GM12878 (cell line): ENCODE results near the gene PDZRN4. TPM values are rescaled to one million over a fixed set of nuclear protein-coding genes. Genes with fewer than 3 reads are reported as not detected.

Experiments
- ATAC-seq: fragments of 200-7000 bp; cut with Tn5 transposase; 3 replicates; pipeline ENCODE4 v1.9.1; 2020; ENCODE audit warnings: mild to moderate bottlenecking, moderate library complexity
- BruUV-seq: library from RNA; stranded (reverse); fragments of 400-500 nt; replicated peaks from 2 replicates; lab custom pipeline; 2021; lab: Mats Ljungman, UMichigan
- CTCF ChIA-PET: fragments of 300-600 bp; sonication (Branson Sonifier 250); formaldehyde crosslinking; extraction: SDS; loops from one replicate; lab custom pipeline; 2021; ENCODE audit warnings: inconsistent platforms; lab: Yijun Ruan, JAX
- POLR2A ChIA-PET: fragments of 350-600 bp; formaldehyde crosslinking; extraction: SDS; loops from one replicate; lab custom pipeline; 2021; ENCODE audit warnings: inconsistent platforms; lab: Charles Lee
- RAD21 ChIA-PET: fragments of 300-600 bp; sonication (Branson Sonifier 250); formaldehyde crosslinking; loops from one replicate; lab custom pipeline; 2023; ENCODE audit warnings: antibody characterized with exemption; ENCODE audit not compliant: unreplicated experiment; lab: Charles Lee
- SMC1A ChIA-PET: fragments of 300-600 bp; sonication (Branson Sonifier 250); formaldehyde crosslinking; loops from one replicate; lab custom pipeline; 2023; ENCODE audit not compliant: unreplicated experiment, uncharacterized antibody; lab: Charles Lee
- DNase-seq: peaks from one replicate; pipeline ENCODE4 v3.0.0-alpha.2; 2011; ENCODE audit warnings: low read depth, low spot score
- FAIRE-seq: peaks from 3 replicates; lab custom pipeline; 2011; peaks lifted over from hg19 to GRCh38; lab: Jason Lieb, UNC
- H2AFZ ChIP-seq: 2 replicates; pipeline ENCODE4 v1.6.0; 2011; ENCODE audit warnings: low read depth, low read length, control low read depth; ENCODE audit not compliant: control insufficient read depth
- H3K27ac ChIP-seq: 2 replicates; pipeline ENCODE4 v1.5.1; 2011; ENCODE audit warnings: control low read depth; ENCODE audit not compliant: control insufficient read depth, insufficient read depth
- H3K27me3 ChIP-seq, 2 experiments: replicated peaks in 1 of 2; 2 replicates each; pipeline versions ENCODE4 v1.6.0 to v1.6.1; 2011; ENCODE audit warnings: low read length in 1 of 2; ENCODE audit not compliant: control insufficient read depth in 2 of 2, insufficient read depth in 2 of 2
- H3K36me3 ChIP-seq, 2 experiments: 2 replicates each; pipeline ENCODE4 v1.5.1; 2011; ENCODE audit warnings: low read length in 1 of 2; ENCODE audit not compliant: control insufficient read depth in 2 of 2, insufficient read depth in 2 of 2
- H3K4me1 ChIP-seq: 2 replicates; pipeline ENCODE4 v1.6.1; 2011; ENCODE audit warnings: mild to moderate bottlenecking, low read length, moderate library complexity, mixed read lengths; ENCODE audit not compliant: control insufficient read depth, insufficient read depth
- H3K4me2 ChIP-seq: 2 replicates; pipeline ENCODE4 v1.6.0; 2011; ENCODE audit warnings: control low read depth; ENCODE audit not compliant: control insufficient read depth, insufficient read depth
- H3K4me3 ChIP-seq: fragments of 200-600 bp; sonication (generic); 2 replicates; pipeline ENCODE4 v1.5.1; 2016
- H3K79me2 ChIP-seq: 2 replicates; pipeline ENCODE4 v1.6.0; 2011; ENCODE audit warnings: low read length; ENCODE audit not compliant: control insufficient read depth, insufficient read depth
- H3K9ac ChIP-seq: 2 replicates; pipeline ENCODE4 v1.8.0; 2011; ENCODE audit warnings: low read length, control low read depth, mixed read lengths; ENCODE audit not compliant: control insufficient read depth, insufficient read depth
- H3K9me3 ChIP-seq: replicated peaks from 3 replicates; pipeline ENCODE4 v1.5.1; 2011; ENCODE audit warnings: mild to moderate bottlenecking, low read length; ENCODE audit not compliant: control insufficient read depth, insufficient read depth
- H4K20me1 ChIP-seq: 2 replicates; pipeline ENCODE4 v1.6.0; 2011; ENCODE audit not compliant: control insufficient read depth, insufficient read depth
- CEBPB ChIP-seq, 2 experiments: fragments of 150-350 bp in 1 of 2; IDR thresholded peaks; 2 replicates each; pipeline ENCODE4 v1.6.1; 2012 to 2014; ENCODE audit warnings: low read depth in 2 of 2, low read length in 2 of 2, borderline replicate concordance in 1 of 2, inconsistent platforms in 1 of 2
- CREB1 ChIP-seq: IDR thresholded peaks from 2 replicates; pipeline ENCODE4 v1.6.1; 2012; ENCODE audit warnings: low read depth, mild to moderate bottlenecking, inconsistent platforms
- EGR1 ChIP-seq, 2 experiments: IDR thresholded peaks; 1 replicate in 1 of 2; 2 replicates in 1 of 2; pipeline ENCODE4 v1.6.1; 2011 to 2012; ENCODE audit warnings: low read depth in 2 of 2, low read length in 2 of 2, borderline replicate concordance in 1 of 2, mild to moderate bottlenecking in 1 of 2, moderate library complexity in 1 of 2
- JUNB ChIP-seq: IDR thresholded peaks from 2 replicates; pipeline ENCODE4 v1.6.1; 2016; ENCODE audit warnings: antibody characterized with exemption, mild to moderate bottlenecking
- MTA3 ChIP-seq: IDR thresholded peaks from 2 replicates; pipeline ENCODE4 v1.6.1; 2012; ENCODE audit warnings: low read length, inconsistent platforms, borderline replicate concordance
- PAX5 ChIP-seq: IDR thresholded peaks from 2 replicates; pipeline ENCODE4 v1.6.1; 2011; ENCODE audit warnings: low read depth, low read length, borderline replicate concordance
- SIN3A ChIP-seq: IDR thresholded peaks from 2 replicates; pipeline ENCODE4 v1.6.1; 2012; ENCODE audit warnings: low read depth, low read length, improper control_type of control experiment
- TCF3 ChIP-seq: IDR thresholded peaks from 2 replicates; pipeline ENCODE4 v1.6.1; 2012; ENCODE audit warnings: low read depth, mild to moderate bottlenecking, low read length, borderline replicate concordance; ENCODE audit not compliant: insufficient read depth
- ZBTB4 ChIP-seq: fragments of 450-650 bp; formaldehyde crosslinking; IDR thresholded peaks from 2 replicates; pipeline ENCODE4 v1.4.0; 2022; ENCODE audit warnings: mild to moderate bottlenecking, moderate library complexity
- ZBTB40 ChIP-seq: fragments of 450-650 bp; IDR thresholded peaks from 2 replicates; pipeline ENCODE4 v1.6.1; 2016; ENCODE audit warnings: mild to moderate bottlenecking, moderate library complexity, borderline replicate concordance
- ZNF217 ChIP-seq: fragments of 450-650 bp; IDR thresholded peaks from 2 replicates; pipeline ENCODE4 v1.6.1; 2017; ENCODE audit warnings: antibody characterized with exemption, mild to moderate bottlenecking
- WGBS: methylation state at CpG from one replicate; pipeline ENCODE4 v1.1.6; 2016; ENCODE audit warnings: low lambda C conversion rate; ENCODE audit not compliant: insufficient replicate concordance, insufficient coverage; ENCODE audit errors: missing lambda C conversion rate; 5-methylcytosine and 5-hydroxymethylcytosine counted together
- in situ Hi-C: fragments of 300-500 bp; cut with MboI; formaldehyde crosslinking; loops from 9 replicates; pipeline ENCODE4 v1.14.3; 2018; ENCODE audit warnings: mixed read lengths
- intact Hi-C: fragments of 100-400 bp; cut with micrococcal nuclease; formaldehyde crosslinking; loops from one replicate; pipeline ENCODE4 v1.14.2; 2022; ENCODE audit not compliant: unreplicated experiment
- polyA plus RNA-seq, 11 experiments: library from polyadenylated mRNA; depleted of rRNA in 4 of 11; unstranded in 6 of 11; stranded (reverse) in 5 of 11; fragments of >200 nt; fragmentation: Nextera tagmentation in 4 of 11; fragmentation: Illumina TruSeq in 1 of 11; extraction: Ambion mirVana in 4 of 11; extraction: Trizol in 1 of 11; gene quantifications; 1 replicate in 1 of 11; 2 replicates in 10 of 11; pipeline versions ENCODE4 v1.2.1 to v1.2.3, GENCODE V29; 2011 to 2016; ENCODE audit warnings: inconsistent platforms in 2 of 11, missing spikeins in 2 of 11, low read depth in 1 of 11
- total RNA-seq, 4 experiments: library from RNA; depleted of rRNA in 3 of 4; stranded (reverse); fragments of >200 nt in 3 of 4; fragmentation: Illumina TruSeq in 1 of 4; extraction: Trizol in 1 of 4; gene quantifications; 2 replicates each; pipeline versions ENCODE4 v1.2.1 to v1.2.3, GENCODE V29; 2013 to 2021
- TF ChIP-seq, protein P1 (sequence below): fragments of 450-650 bp; IDR thresholded peaks from 2 replicates; pipeline ENCODE4 v1.6.1; 2017; ENCODE audit warnings: mild to moderate bottlenecking, low read depth, inconsistent platforms; ENCODE audit not compliant: poor library complexity, severe bottlenecking
- TF ChIP-seq, protein P2 (sequence below): fragments of 150-350 bp; IDR thresholded peaks from 2 replicates; pipeline ENCODE4 v1.6.1; 2014; ENCODE audit warnings: mild to moderate bottlenecking, low read depth, low read length

PDZRN4 gene
- total and polyA plus RNA-seq, 10 of the 15 experiments (the other 5 are each of a cell fraction or from before 2014, with no cell fraction given): 0.03 TPM; not detected in 9

- Histone ChIP-seq H3K9ac (no peak overlapping the region), H2AFZ (no peak overlapping the region), H3K9me3 (no peaks in the 10 kb centered on the region), H4K20me1 (no peaks in the 10 kb centered on the region), H3K27me3 (no peaks in the 10 kb centered on the region), H3K4me1 (no peaks in the 10 kb centered on the region), H3K36me3 (no peaks in the 10 kb centered on the region), H3K4me3 (no peak overlapping the region), H3K4me2 (no peak overlapping the region), H3K27ac (no peak overlapping the region), H3K79me2 (no peaks in the 10 kb centered on the region)
- ChIA-PET SMC1A (no interaction called here), CTCF (no interaction called here), RAD21 (no interaction called here), POLR2A (no interaction called here)
- DNase-seq: no peak
- no peak for FAIRE-seq
- no TSS peak for BruUV-seq
- no peak for ATAC-seq
- in situ Hi-C loops: no loop called here
- intact Hi-C loops: no loop called here
- 24% methylated on average over 3 of the region's 3 CpGs for WGBS
- TF ChIP-seq CREB1 (no peak), ZNF217 (no peak), ZBTB4 (CRISPR knock-in tag) (no peak), ZBTB40 (no peak), JUNB (no peak), SIN3A (no peak), TCF3 (no peak), CEBPB (IDR thresholded peaks at IDR 0.05; ENCODE audit: borderline replicate concordance in 1 of 2, low read depth in 2 of 2, low read length in 2 of 2) (no peak), MTA3 (no peak), PAX5 (no peak), EGR1 (IDR thresholded peaks at IDR 0.05; ENCODE audit: borderline replicate concordance in 1 of 2, low read depth in 2 of 2, low read length in 2 of 2) (no peak)
- TF ChIP-seq, protein P1, sequence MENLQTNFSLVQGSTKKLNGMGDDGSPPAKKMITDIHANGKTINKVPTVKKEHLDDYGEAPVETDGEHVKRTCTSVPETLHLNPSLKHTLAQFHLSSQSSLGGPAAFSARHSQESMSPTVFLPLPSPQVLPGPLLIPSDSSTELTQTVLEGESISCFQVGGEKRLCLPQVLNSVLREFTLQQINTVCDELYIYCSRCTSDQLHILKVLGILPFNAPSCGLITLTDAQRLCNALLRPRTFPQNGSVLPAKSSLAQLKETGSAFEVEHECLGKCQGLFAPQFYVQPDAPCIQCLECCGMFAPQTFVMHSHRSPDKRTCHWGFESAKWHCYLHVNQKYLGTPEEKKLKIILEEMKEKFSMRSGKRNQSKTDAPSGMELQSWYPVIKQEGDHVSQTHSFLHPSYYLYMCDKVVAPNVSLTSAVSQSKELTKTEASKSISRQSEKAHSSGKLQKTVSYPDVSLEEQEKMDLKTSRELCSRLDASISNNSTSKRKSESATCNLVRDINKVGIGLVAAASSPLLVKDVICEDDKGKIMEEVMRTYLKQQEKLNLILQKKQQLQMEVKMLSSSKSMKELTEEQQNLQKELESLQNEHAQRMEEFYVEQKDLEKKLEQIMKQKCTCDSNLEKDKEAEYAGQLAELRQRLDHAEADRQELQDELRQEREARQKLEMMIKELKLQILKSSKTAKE: no peak
- TF ChIP-seq, protein P2, sequence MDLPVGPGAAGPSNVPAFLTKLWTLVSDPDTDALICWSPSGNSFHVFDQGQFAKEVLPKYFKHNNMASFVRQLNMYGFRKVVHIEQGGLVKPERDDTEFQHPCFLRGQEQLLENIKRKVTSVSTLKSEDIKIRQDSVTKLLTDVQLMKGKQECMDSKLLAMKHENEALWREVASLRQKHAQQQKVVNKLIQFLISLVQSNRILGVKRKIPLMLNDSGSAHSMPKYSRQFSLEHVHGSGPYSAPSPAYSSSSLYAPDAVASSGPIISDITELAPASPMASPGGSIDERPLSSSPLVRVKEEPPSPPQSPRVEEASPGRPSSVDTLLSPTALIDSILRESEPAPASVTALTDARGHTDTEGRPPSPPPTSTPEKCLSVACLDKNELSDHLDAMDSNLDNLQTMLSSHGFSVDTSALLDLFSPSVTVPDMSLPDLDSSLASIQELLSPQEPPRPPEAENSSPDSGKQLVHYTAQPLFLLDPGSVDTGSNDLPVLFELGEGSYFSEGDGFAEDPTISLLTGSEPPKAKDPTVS: no peak
Observed at GRCh38 chr12:41336041-41336549, 148.0 kb downstream of the PDZRN4 start.
